Inflammatory macrophage (primary cell): ENCODE data around the gene TAPT1.

Source experiments
- DNase-seq, 2 donors: peaks; one replicate each; pipeline ENCODE4 v3.0.0-alpha.2; 2020 to 2022

The TAPT1 gene

GRCh38 chr4:16131293-16131692, 95.0 kb downstream of the TAPT1 start:
- no peak for DNase-seq

- no peak for DNase-seq
Observed at GRCh38 chr4:16129336-16129735, 96.9 kb downstream of the TAPT1 start.

DNA sequence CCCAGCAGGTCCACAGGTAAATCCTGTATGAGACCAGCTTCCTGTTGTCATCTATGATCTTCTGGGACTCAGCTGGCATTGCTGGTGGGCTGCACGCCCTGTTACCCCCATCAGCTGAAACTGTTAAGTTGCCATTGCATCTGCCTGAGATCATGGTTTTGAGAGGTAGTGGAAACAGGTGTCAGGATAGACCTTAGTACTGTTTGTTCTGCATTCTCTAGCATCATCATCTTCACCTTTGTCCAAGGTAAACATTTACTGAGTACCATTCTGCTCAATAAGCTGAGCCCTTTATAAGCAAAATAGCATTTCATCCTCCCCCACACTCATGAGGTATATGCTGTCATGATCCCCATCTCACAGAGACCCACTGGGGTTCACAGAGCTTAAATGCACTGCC, 99.6 kb downstream of the TAPT1 start:
- no peak for DNase-seq

- peak in 1 of 2 donors; percentile 21 for DNase-seq
Observed at GRCh38 chr4:16125571-16126445, 100.5 kb downstream of the TAPT1 start.

DNA sequence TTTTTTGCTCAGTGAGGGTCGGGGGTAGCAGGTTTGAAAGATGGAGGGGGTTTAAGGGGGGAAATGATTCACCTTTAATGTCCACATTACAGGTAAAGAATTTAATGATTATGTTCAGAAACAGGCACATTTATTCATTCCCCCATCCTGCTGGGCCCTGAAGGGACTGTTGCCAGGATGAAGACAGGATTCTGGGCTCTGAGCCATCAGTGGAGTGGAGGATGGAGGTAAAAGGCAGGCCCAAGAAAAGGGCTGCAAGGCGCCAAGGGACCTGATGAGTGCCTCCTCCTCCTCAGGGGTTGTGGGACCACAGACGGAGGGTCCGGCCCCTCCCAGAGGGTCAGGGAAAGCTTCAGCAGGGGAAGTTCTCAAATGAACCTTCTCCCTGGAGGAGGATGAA, 102.0 kb downstream of the TAPT1 start:
- no peak for DNase-seq

- DNase-seq: no peak
Observed at GRCh38 chr4:16123356-16124084, 102.8 kb downstream of the TAPT1 start.

DNA sequence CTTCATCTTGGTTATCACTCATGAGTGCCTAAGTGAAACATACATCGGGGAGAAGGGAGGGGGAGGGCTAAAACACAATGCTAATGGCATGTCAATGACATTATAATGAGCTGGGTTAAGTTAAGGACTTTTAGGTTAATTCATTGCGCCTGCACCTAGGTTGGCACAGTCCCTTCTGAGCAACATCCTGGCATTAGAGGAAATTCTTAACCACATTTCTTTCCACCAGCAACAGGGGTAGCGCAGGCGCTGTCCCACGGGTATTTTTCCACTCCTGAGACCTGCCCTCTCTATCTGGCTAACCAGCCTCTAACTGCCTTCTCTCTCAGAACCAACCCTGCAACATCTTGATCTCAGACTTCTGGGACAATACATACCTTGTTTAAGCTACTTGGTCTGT, 103.5 kb downstream of the TAPT1 start:
- DNase-seq: no peak

DNA sequence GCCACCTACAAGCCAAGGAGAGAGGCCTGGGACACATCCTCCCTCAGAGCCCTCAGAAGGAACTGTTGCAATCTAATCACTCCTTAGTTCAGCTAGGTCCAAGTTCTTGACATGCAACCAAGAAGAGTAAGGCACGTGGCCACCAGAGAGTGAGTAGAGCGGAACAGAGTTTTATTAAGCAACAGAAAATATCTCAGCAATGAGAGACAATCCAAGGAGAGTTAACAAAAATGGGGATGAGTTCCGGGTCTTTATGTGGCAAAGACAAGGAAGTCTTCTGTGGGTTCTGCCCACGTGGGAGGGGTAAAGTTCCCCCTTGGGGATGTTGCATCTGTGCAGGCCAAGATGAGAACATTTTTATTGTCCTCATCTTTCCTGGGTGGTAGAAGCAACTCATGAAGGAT, 104.0 kb downstream of the TAPT1 start:
- peak; percentile 90 to 91 for DNase-seq

DNA sequence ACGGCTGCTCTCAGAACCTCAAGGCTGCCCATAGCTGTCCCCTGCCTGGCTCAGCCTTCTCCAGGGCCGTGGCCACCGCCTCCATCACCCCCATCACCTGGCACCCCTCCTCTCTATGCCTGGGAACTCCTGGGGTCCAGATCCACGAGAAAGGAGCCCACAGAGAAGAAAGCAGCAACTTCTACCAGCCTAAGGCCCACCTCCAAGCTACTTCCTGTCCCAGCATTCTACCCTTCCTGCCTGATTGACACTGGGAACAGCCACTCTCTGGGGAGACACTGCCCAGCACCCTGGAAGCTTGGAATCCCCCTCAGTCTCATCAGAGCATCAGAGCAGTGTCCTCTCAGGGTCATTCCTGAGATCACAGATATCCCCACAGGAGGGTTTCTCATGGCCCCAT, 105.6 kb downstream of the TAPT1 start:
- DNase-seq: no peak

DNA sequence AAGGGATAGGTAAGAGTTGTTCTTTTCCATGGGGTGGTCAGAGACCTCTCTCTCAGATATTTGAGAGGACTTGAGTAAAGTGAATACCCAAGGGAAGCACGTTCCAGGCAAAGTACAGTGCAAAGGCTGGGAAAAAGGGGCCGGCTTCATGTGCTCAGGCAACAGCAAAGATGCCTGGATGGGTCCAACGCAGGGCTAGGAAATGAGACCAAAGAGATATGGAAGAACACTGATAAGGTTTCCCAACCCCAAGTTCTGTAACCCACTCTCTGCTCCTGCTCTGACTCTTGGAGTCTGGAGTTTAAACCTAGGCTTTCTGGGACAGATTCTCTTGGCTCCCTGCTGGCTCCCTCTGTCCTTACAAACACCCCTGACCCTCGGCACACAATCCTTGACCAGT, 106.3 kb downstream of the TAPT1 start:
- DNase-seq: no peak

- no peak for DNase-seq
Observed at GRCh38 chr4:16118090-16118489, 108.2 kb downstream of the TAPT1 start.

- no peak for DNase-seq
Observed at GRCh38 chr4:16117164-16117563, 109.1 kb downstream of the TAPT1 start.

DNA sequence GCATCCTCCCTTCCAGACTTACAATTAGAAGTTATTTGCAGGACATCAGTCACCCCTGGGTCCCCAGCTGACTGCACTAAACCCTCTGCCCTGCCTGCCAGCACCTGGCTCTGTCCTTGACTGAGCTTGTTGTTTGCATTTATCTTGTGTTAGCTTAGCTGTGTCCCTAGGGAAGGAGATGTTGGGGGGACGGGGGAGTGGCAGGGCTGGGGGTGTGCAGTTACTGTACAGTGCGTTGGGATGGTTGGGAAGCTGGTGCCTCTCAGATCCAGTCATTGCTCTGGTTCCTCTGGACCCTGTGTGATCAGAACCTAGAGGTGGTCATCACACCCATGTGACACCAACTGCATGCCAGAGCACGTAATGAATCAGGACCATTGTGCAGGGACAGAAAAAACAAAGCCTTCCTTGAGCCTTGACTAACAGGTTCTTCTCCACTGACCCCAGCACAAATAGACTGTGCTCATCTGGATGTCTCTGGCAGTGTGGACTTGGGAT, 109.7 kb downstream of the TAPT1 start:
- no peak for DNase-seq

DNA sequence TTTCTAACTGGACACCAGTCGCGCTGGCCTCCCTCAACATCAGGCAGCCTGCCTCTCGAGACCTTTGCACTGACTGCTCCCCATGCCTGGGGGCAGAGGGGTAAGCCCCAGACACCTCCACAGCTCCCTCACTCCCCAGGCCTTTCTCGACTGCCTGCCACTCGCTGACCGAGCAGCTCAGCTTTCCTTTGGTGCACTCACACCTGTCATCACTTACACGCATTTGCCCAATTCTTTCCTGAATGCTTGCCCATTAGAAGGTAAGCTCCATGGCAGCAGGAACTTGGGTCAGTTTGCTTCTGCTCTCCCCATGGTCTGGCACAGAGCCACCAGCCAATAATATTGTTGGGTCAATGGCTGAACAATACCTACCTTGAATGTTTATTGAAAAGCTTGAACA, 110.3 kb downstream of the TAPT1 start:
- DNase-seq: no peak

- no peak for DNase-seq
Observed at GRCh38 chr4:16114546-16114945, 111.7 kb downstream of the TAPT1 start.

GRCh38 chr4:16113741-16114140, 112.5 kb downstream of the TAPT1 start:
- no peak for DNase-seq

DNA sequence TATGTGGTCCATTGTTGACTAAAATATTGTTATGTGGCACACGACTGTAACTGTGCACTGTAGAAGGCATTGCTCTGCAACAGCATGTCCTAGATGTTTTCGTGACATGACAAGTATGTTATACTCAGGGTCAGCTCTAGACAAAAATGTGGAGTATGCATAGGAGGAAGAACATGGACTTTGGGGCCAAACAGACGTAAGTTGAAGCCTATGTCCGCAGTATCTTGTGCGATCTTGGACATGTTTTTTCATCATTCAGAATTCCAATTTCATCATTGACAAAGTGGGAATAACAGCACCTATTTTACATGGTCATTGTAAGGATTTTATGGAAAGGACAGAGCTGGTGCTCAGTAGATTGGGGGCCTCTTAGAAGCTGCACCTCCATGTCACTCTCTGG, 114.7 kb downstream of the TAPT1 start:
- no peak for DNase-seq

DNA sequence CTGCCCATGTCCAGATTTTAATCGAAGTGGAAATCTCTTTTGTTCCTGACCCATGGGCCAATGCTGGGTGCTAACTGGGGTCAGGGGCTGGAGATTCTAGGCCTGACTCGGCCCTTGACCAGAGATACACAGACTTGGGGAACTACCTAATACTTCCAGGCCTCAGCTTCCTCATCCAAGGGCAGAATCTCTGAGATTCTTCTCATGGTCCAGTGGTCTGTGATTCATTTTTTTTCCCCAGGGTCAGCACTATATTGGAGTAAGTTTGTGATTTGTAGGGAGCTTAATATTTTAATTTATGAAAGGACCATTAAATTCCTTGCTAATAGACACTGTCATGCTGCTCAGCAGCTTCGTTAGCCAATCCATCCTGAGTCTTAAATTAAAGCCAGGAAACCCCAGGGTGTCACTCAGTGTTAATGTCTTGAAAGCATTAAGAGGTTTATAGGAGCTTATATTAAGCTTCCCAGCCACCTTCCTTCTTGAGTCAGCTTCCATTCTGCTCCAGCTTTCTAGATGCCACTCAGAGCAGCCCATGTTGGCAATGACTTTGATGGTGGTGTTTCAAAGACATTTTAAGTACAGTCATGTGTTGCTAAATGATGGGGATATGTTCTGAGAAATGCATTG, 115.5 kb downstream of the TAPT1 start:
- DNase-seq: no peak
